ENCODE data around the gene COL5A1.

Gene COL5A1

DNA sequence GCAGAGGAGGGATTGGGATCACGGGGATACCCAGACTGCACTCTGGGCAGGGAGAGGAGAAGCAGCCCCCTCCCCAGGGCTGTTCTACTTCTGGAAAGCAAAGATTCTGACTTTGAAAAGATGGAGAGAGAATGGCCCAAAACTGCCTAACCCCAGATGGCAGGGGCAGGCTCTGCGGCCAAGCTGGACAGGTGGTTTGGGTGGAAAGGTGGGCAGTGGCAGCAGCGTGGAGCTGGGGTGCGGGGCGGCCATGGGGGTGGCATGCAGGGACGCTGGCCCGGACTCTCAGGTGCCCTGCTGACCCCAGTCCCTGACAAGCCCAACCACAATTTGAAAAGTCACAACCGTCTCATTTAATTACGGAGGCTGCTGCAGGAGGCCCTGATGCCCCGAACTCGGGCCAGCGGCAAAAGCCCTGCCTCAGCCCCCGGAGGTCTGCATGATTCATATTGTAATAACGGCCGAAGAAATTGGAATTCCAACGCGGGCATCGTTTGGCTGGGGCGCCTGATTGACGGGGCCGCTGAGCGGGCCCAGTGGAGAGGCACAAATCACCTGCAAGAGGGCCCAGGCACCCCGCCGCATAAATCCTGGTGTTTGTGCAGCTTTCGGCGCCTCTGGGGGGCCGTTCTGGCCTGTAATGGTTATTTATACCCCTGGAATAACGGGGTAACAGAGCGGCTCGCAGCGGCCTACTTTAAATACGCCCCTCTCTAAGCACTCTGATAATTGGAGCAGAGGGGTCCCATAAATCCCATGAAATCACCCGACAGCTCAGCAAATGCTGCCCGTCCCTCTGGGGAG, 197.2 kb downstream of the COL5A1 start:
- no peak for DNase-seq (ENCODE audit: low spot score)
- in situ Hi-C loops (cut with MboI; ENCODE audit: low sequenced_read_pairs, unreplicated experiment), result no loop called here
- TF ChIP-seq, protein P1, sequence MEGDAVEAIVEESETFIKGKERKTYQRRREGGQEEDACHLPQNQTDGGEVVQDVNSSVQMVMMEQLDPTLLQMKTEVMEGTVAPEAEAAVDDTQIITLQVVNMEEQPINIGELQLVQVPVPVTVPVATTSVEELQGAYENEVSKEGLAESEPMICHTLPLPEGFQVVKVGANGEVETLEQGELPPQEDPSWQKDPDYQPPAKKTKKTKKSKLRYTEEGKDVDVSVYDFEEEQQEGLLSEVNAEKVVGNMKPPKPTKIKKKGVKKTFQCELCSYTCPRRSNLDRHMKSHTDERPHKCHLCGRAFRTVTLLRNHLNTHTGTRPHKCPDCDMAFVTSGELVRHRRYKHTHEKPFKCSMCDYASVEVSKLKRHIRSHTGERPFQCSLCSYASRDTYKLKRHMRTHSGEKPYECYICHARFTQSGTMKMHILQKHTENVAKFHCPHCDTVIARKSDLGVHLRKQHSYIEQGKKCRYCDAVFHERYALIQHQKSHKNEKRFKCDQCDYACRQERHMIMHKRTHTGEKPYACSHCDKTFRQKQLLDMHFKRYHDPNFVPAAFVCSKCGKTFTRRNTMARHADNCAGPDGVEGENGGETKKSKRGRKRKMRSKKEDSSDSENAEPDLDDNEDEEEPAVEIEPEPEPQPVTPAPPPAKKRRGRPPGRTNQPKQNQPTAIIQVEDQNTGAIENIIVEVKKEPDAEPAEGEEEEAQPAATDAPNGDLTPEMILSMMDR (IDR thresholded peaks at IDR 0.05; ENCODE audit: borderline replicate concordance, control extremely low read depth, extremely low read depth, insufficient read depth, missing control alignments), result no peak

DNA sequence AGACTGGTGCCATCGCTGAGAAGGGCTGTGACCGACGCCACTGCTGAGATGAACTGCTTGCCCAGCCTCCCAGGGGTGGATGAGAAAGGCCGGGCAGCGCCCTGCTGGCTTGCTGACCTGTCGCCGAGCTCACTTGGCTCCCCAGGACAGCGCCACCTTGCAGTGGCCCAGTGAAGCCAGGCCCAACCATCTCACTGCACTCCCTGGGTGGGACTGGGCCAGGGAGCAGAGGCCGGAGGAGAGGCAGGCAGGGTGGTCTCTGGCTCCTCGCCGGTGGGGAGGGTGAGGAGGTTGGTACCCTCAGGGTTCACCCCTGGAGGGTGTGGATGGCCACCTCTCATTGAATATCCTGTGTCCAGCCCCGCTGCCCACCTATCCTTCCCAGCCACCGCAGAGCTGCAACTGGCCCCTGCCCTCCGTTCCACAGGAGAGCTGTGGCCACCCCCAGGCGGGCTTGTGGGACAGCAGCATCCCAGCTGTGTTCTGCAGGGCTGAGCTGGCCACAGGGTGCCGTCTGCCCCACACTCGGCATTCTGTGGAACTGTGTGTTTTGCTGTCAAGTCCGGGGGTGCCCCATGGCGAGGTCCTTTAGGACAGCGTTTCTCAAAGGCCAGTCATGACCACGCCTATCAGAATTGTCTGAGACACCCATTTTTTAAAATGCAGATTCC, 198.0 kb downstream of the COL5A1 start:
- no peak for DNase-seq (ENCODE audit: low spot score)
- in situ Hi-C loops (cut with MboI; ENCODE audit: low sequenced_read_pairs, unreplicated experiment), result no loop called here
- TF ChIP-seq, protein P1 (IDR thresholded peaks at IDR 0.05; ENCODE audit: borderline replicate concordance, control extremely low read depth, extremely low read depth, insufficient read depth, missing control alignments), result no peak

DNA sequence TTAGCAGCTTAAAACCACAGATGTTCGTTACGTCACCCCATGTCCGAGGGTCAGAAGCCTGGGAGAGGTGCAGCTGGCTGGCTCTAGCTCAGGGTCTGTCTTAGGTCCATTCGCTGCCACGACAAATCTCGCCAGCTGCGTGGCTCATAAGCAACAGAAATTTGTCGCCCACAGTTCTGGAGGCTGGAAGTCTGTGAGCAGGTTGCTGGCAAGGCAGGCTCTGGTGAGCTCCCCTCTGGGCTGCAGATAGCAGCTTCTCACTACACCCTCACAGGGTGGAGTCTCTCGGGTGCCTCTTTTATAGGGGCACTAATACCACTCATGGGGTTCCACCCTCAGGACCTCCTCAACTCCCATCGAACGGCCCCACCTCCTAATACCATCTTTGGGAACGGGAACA, 198.9 kb downstream of the COL5A1 start:
- TF ChIP-seq, protein P1 (IDR thresholded peaks at IDR 0.05; ENCODE audit: borderline replicate concordance, control extremely low read depth, extremely low read depth, insufficient read depth, missing control alignments), result no peak
- in situ Hi-C loops (cut with MboI; ENCODE audit: low sequenced_read_pairs, unreplicated experiment), result no loop called here
- no peak for DNase-seq (ENCODE audit: low spot score)

DNA sequence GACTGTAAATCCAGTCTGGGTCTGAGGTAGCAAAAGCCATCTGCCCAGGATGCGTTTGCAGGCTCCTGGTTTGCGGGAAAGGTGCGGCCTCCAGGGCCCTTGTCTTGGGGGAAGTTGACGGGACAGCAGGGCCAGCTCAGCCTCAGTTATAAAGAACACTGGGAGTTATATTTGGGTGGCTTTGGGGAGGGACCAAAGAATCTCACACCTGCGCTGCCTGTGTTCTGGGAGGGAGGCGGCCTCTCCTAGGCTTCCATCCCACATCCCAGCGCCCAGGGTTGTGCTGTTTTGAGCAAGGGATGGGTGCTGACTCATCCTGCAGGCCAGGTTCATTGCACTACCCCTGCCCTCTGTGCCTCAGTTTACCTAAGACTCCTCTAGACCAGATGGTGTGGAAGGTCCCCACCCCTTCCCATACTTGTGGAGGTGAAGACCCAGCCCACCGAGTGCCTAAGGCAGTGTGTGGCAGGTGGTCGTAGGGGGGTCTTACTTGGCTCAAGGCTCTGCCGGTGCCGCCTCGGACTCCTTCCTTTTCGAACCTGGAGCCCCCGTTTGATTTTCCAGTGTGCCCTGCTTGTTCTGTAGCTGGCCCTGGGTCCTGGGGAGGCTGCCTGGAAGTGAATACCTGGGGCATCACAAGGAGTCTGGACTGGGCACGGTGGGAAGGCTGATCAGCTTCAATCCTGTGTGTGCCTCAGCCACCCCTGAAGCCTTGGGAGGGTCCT, 199.7 kb downstream of the COL5A1 start:
- TF ChIP-seq, protein P1 (IDR thresholded peaks at IDR 0.05; ENCODE audit: borderline replicate concordance, control extremely low read depth, extremely low read depth, insufficient read depth, missing control alignments), result no peak
- DNase-seq (ENCODE audit: low spot score), result no peak
- in situ Hi-C loops (cut with MboI; ENCODE audit: low sequenced_read_pairs, unreplicated experiment), result no loop called here

DNA sequence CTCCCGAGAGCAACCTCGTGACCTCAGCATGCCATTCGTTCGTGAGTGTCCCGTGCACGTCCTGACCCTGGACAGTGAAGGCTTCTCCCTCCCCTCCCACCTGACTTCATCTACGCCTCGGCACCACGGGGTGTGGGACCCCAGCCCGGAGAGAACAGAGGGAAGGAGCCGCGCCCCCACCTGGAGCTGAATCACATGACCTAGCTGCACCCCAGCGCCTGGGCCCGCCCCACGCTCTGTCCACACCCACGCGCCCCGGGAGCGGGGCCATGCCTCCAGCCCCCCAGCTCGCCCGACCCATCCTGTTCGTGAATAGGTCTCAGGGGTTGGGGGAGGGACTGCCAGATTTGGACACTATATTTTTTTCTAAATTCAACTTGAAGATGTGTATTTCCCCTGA, 200.7 kb downstream of the COL5A1 start:
- TF ChIP-seq, protein P1 (IDR thresholded peaks at IDR 0.05; ENCODE audit: borderline replicate concordance, control extremely low read depth, extremely low read depth, insufficient read depth, missing control alignments), result no peak
- no peak for DNase-seq (ENCODE audit: low spot score)
- in situ Hi-C loops (cut with MboI; ENCODE audit: low sequenced_read_pairs, unreplicated experiment), result no loop called here

DNA sequence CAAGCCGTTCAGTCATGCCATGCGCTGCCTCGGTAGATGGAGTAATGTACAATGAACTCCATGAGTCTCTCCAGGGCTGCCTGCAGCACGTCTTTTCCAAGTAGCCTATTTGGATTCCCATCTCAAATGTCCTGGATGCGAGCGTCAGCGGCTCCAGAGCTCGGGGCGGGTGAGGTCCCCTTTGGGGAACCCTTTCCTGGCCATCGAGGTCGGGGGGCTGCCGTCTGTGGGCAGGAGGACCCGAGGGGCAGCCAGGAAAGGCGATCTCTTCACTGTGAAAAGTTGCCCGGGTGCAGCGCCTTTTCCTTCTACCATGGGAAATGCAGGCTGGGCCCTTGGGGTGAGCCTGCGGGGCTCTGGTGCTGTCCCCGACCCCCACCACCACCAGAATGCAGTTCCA, 202.1 kb downstream of the COL5A1 start:
- TF ChIP-seq, protein P1 (IDR thresholded peaks at IDR 0.05; ENCODE audit: borderline replicate concordance, control extremely low read depth, extremely low read depth, insufficient read depth, missing control alignments), result no peak
- in situ Hi-C loops (cut with MboI; ENCODE audit: low sequenced_read_pairs, unreplicated experiment), result no loop called here
- DNase-seq (ENCODE audit: low spot score), result no peak

All from GM13976 (cell line).